Frontal cortex (tissue), 4 donors: ENCODE measurements around the gene AKNAD1. TPM values are rescaled to one million over a fixed set of nuclear protein-coding genes. Genes with fewer than 3 reads are reported as not detected.

Source experiments
- DNase-seq, 2 donors: peaks; one replicate each; pipeline ENCODE4 v3.0.0; 2012; ENCODE audit warnings: low spot score in 2 of 2
- FAIRE-seq: peaks from 2 replicates; lab custom pipeline; 2012; peaks lifted over from hg19 to GRCh38; lab: Jason Lieb, UNC
- total RNA-seq: library from RNA; depleted of rRNA; stranded (reverse); fragments of >200 nt; gene quantifications from one replicate; pipeline ENCODE4 v1.2.3, GENCODE V29; 2014
- donor health status: control.
- donor health status: control.
- donor health status: control.

Gene AKNAD1
- total RNA-seq, 1 donor from 2014 or later = 5.3 TPM

- no peak for FAIRE-seq
- no peak for DNase-seq
Observed at GRCh38 chr1:108871050-108871724, 14.3 kb upstream of the AKNAD1 start.

GRCh38 chr1:108865316-108865910 is 8.5 kb upstream of the AKNAD1 start:
- DNase-seq (no peak), FAIRE-seq (no peak)

GRCh38 chr1:108863984-108864383 is 7.1 kb upstream of the AKNAD1 start:
- DNase-seq = no peak
- FAIRE-seq = no peak

GRCh38 chr1:108862698-108863477 is 6.0 kb upstream of the AKNAD1 start:
- no peak for FAIRE-seq
- no peak for DNase-seq

- DNase-seq = no peak
- no peak for FAIRE-seq
Observed at GRCh38 chr1:108862017-108862610, 5.2 kb upstream of the AKNAD1 start.

- no peak for DNase-seq
- FAIRE-seq = no peak
Observed at GRCh38 chr1:108861566-108861965, 4.7 kb upstream of the AKNAD1 start.

GRCh38 chr1:108860190-108860907 is 3.5 kb upstream of the AKNAD1 start:
- FAIRE-seq = no peak

GRCh38 chr1:108858230-108858950 is 1.5 kb upstream of the AKNAD1 start:
- FAIRE-seq (no peak), DNase-seq (no peak)

More at GRCh38 chr1:108860190-108860907, 3.5 kb upstream of the AKNAD1 start:
- no peak for DNase-seq

- DNase-seq (no peak), FAIRE-seq (no peak)
Observed at GRCh38 chr1:108854221-108855019, 2.5 kb downstream of the AKNAD1 start.

- FAIRE-seq (no peak), DNase-seq (no peak)
Observed at GRCh38 chr1:108852221-108852975, 4.5 kb downstream of the AKNAD1 start.

- DNase-seq = no peak
- FAIRE-seq = no peak
Observed at GRCh38 chr1:108851567-108851966, 5.3 kb downstream of the AKNAD1 start.

GRCh38 chr1:108850929-108851328 is 6.0 kb downstream of the AKNAD1 start:
- FAIRE-seq (no peak), DNase-seq (no peak)

- FAIRE-seq (no peak), DNase-seq (no peak)
Observed at GRCh38 chr1:108848806-108849205, 8.1 kb downstream of the AKNAD1 start.

- FAIRE-seq (no peak), DNase-seq (no peak)
Observed at GRCh38 chr1:108847494-108847893, 9.4 kb downstream of the AKNAD1 start.

- no peak for DNase-seq
- FAIRE-seq = no peak
Observed at GRCh38 chr1:108845991-108846390, 10.9 kb downstream of the AKNAD1 start.

- FAIRE-seq (no peak), DNase-seq (no peak)
Observed at GRCh38 chr1:108845446-108845845, 11.4 kb downstream of the AKNAD1 start.

- DNase-seq (no peak), FAIRE-seq (no peak)
Observed at GRCh38 chr1:108843390-108844137, 13.3 kb downstream of the AKNAD1 start.
